Karpas-422 (cell line): ENCODE results near the gene AKAP13. TPM values are rescaled to one million over a fixed set of nuclear protein-coding genes. Genes with fewer than 3 reads are reported as not detected.

Experiments used
- DNase-seq: peaks from one replicate; pipeline ENCODE4 v3.0.0-alpha.2; 2015
- H2AFZ ChIP-seq: fragments of 200-600 bp; sonication (generic); 2 replicates; pipeline ENCODE4 v1.6.1; 2014; ENCODE audit warnings: antibody characterized with exemption, low read length, mixed read lengths
- H3K27ac ChIP-seq: fragments of 200-600 bp; sonication (generic); 2 replicates; pipeline ENCODE4 v1.5.1; 2014; ENCODE audit warnings: mild to moderate bottlenecking, low read length, moderate library complexity
- H3K27me3 ChIP-seq: fragments of 200-600 bp; sonication (generic); 2 replicates; pipeline ENCODE4 v1.6.1; 2014; ENCODE audit warnings: low read length, mixed read lengths
- H3K36me3 ChIP-seq: fragments of 200-600 bp; sonication (generic); 2 replicates; pipeline ENCODE4 v1.6.1; 2014; ENCODE audit warnings: low read length, mixed read lengths; ENCODE audit not compliant: insufficient read depth
- H3K4me1 ChIP-seq: fragments of 200-600 bp; sonication (generic); 2 replicates; pipeline ENCODE4 v1.6.1; 2014; ENCODE audit warnings: mild to moderate bottlenecking, low read length, mixed read lengths
- H3K4me2 ChIP-seq: fragments of 200-600 bp; sonication (generic); 2 replicates; pipeline ENCODE4 v1.6.1; 2014; ENCODE audit warnings: low read length, low read depth, mild to moderate bottlenecking; ENCODE audit not compliant: poor library complexity, severe bottlenecking
- H3K4me3 ChIP-seq: fragments of 200-600 bp; sonication (generic); 2 replicates; pipeline ENCODE4 v1.5.1; 2014; ENCODE audit warnings: mild to moderate bottlenecking, antibody characterized with exemption, low read length, mixed read lengths
- H3K79me2 ChIP-seq: fragments of 200-600 bp; sonication (generic); 2 replicates; pipeline ENCODE4 v1.6.1; 2014; ENCODE audit warnings: mild to moderate bottlenecking, low read length, mixed read lengths
- H3K9ac ChIP-seq: fragments of 200-600 bp; sonication (generic); 2 replicates; pipeline ENCODE4 v1.6.0; 2014; ENCODE audit warnings: low read length
- H3K9me2 ChIP-seq: fragments of 200-600 bp; sonication (generic), shearing (Covaris generic); replicated peaks from 2 replicates; pipeline ENCODE4 v1.6.0; 2014; ENCODE audit warnings: mild to moderate bottlenecking, low read length, moderate library complexity; ENCODE audit not compliant: insufficient read depth
- H3K9me3 ChIP-seq: fragments of 300-700, 200-600 bp; sonication (generic); 2 replicates; pipeline ENCODE4 v1.6.1; 2014; ENCODE audit warnings: low read length, mixed read lengths
- H4K20me1 ChIP-seq: fragments of 200-600 bp; sonication (generic); 2 replicates; pipeline ENCODE4 v1.6.1; 2014; ENCODE audit warnings: mild to moderate bottlenecking, antibody characterized with exemption, low read length, low read depth; ENCODE audit not compliant: insufficient read depth
- total RNA-seq: library from RNA; depleted of rRNA; stranded (reverse); fragments of >200 nt; shearing (Covaris generic); gene quantifications from 2 replicates; pipeline ENCODE4 v1.2.3, GENCODE V29; 2014; ENCODE audit warnings: low replicate concordance

AKAP13 gene
- total RNA-seq, 1 experiment from 2014 or later = 166 TPM

GRCh38 chr15:85404176-85404917 lies 23.9 kb downstream of the AKAP13 start:
- Histone ChIP-seq H3K79me2 (peaks cover 99% of the 10 kb centered on the region), H3K4me2 (peak overlapping the region; percentile 72), H3K9ac (peak overlapping the region; percentile 51), H3K27me3 (no peaks in the 10 kb centered on the region), H3K4me1 (peaks cover 89% of the 10 kb centered on the region), H3K9me3 (no peaks in the 10 kb centered on the region), H3K27ac (peak overlapping the region; percentile 88), H4K20me1 (peaks cover 13% of the 10 kb centered on the region; the same call in 1 of the 2 replicates), H3K36me3 (no peaks in the 10 kb centered on the region), H3K9me2 (no peaks in the 10 kb centered on the region), H3K4me3 (peak overlapping the region; percentile 51), H2AFZ (no peak overlapping the region)
- peak; percentile 81 for DNase-seq

GRCh38 chr15:85404918-85405866 lies 24.8 kb downstream of the AKAP13 start:
- Histone ChIP-seq H3K4me3 (peak overlapping the region; percentile 51), H3K9me2 (no peaks in the 10 kb centered on the region), H2AFZ (no peak overlapping the region), H4K20me1 (peaks cover 13% of the 10 kb centered on the region; the same call in 1 of the 2 replicates), H3K27me3 (no peaks in the 10 kb centered on the region), H3K79me2 (peaks cover 99% of the 10 kb centered on the region), H3K4me2 (peak overlapping the region; percentile 72), H3K27ac (peak overlapping the region; percentile 88), H3K36me3 (no peaks in the 10 kb centered on the region), H3K4me1 (peaks cover 84% of the 10 kb centered on the region), H3K9me3 (no peaks in the 10 kb centered on the region), H3K9ac (peak overlapping the region; percentile 51)
- DNase-seq = no peak

GRCh38 chr15:85406916-85407315 lies 26.5 kb downstream of the AKAP13 start:
- no peak for DNase-seq
- Histone ChIP-seq H3K9me3 (no peaks in the 10 kb centered on the region), H3K79me2 (peaks cover 99% of the 10 kb centered on the region), H3K4me1 (peaks cover 86% of the 10 kb centered on the region), H2AFZ (no peak overlapping the region), H3K4me2 (no peak overlapping the region), H3K36me3 (no peaks in the 10 kb centered on the region), H3K4me3 (no peak overlapping the region), H3K27ac (peak overlapping the region; percentile 88), H3K27me3 (no peaks in the 10 kb centered on the region), H4K20me1 (peaks cover 13% of the 10 kb centered on the region; the same call in 1 of the 2 replicates), H3K9ac (no peak overlapping the region), H3K9me2 (no peaks in the 10 kb centered on the region)

DNA sequence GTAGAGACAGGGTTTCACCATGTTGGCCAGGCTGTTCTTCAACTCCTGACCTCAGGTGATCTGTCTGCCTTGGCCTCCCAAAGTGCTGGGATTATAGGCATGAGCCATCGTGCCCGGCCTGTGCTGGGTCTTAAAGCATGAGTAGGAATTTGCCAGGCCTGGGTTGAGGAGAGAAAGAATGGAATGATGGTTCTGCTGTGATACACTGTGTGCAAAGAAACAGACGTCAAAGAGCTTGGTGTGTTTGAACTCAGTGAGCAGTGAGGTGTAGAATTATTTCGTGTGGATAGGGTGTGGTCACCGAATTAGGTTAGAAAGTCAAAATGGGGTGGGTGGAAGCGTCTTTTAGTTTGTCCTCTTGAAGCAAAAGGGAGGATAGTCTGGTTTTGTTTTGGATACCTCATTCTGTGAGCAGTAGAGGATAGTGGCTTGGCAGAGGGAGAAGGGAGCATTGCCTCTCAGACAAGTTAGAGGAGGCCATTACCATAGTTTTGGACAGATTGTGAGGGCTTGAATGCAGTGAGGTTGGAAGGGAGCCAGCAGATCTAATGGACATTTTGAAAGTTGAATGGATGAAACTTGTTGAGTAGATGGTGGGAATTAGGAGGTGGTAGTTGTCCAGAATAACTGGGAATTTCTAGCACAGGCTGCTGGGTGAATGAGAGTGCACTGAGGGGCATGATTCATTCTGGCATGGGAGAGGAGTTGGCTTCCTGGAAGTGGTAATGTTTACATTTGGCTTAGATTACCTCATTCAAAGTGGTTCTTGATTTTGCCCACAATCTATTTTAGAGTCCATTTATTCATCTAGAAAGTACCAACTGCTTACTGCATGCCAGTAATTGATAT lies 27.2 kb downstream of the AKAP13 start:
- Histone ChIP-seq H3K27ac (peak overlapping the region; percentile 27), H3K27me3 (no peaks in the 10 kb centered on the region), H4K20me1 (peaks cover 11% of the 10 kb centered on the region; the same call in 1 of the 2 replicates), H3K9me2 (no peaks in the 10 kb centered on the region), H3K4me2 (no peak overlapping the region), H3K9ac (no peak overlapping the region), H3K36me3 (no peaks in the 10 kb centered on the region), H3K4me3 (no peak overlapping the region), H3K9me3 (no peaks in the 10 kb centered on the region), H2AFZ (no peak overlapping the region), H3K79me2 (peaks cover 98% of the 10 kb centered on the region), H3K4me1 (peaks cover 86% of the 10 kb centered on the region)
- DNase-seq = no peak

DNA sequence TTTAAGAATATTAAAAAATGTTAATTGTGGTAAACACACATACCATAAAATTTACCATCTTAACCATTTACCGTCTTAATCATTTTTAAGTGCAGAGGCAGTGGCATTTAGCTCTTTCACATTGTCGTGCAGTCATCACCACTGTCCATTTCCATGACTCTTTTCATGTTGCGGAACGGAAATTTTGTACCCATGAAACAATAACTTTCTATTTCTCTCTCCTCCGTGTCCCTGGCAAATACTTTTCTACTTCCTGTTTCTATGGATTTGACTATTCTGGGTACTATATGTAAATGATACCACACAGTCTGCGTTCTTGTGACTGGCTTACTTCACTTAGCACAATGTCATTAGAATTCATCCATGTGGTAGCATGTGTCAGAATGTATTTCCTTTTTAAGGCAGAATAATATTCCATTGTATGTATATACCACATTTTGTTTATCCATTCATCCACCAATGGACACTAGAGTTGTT lies 27.9 kb downstream of the AKAP13 start:
- no peaks in the 10 kb centered on the region for H3K9me3 ChIP-seq
- H3K36me3 ChIP-seq = no peaks in the 10 kb centered on the region
- peak overlapping the region; percentile 27; the same call in 1 of the 2 replicates for H3K27ac ChIP-seq
- DNase-seq = no peak
- H3K9me2 ChIP-seq = no peaks in the 10 kb centered on the region
- no peak overlapping the region for H3K9ac ChIP-seq
- peaks cover 98% of the 10 kb centered on the region for H3K79me2 ChIP-seq
- no peaks in the 10 kb centered on the region for H3K27me3 ChIP-seq
- peaks cover 9% of the 10 kb centered on the region; the same call in 1 of the 2 replicates for H4K20me1 ChIP-seq
- H3K4me3 ChIP-seq = no peak overlapping the region
- peaks cover 86% of the 10 kb centered on the region for H3K4me1 ChIP-seq
- no peak overlapping the region for H3K4me2 ChIP-seq
- no peak overlapping the region for H2AFZ ChIP-seq

DNA sequence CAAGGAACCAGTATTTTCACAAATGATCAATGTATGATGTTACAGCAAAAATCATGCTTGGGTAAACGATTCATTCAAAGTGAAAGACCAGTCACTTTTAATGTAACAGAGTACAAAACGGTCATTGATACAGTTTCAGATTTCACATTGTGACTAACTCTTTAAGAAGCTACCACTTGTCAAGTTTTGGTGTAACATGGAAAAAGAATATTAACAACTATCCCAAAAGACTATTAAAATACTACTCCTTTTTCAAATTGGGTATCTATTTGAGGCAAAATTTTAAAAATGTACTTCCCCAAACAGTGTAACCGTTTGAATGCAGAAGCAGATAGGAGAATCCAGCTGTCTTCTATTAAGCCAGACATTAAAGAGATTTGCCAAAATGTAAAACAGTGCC lies 31.7 kb downstream of the AKAP13 start:
- DNase-seq = peak; percentile 70
- Histone ChIP-seq H2AFZ (no peak overlapping the region), H3K9me3 (no peaks in the 10 kb centered on the region), H4K20me1 (no peaks in the 10 kb centered on the region), H3K4me2 (peak overlapping the region; percentile 78), H3K27ac (peak overlapping the region; percentile 90), H3K4me1 (peaks cover 85% of the 10 kb centered on the region), H3K79me2 (peaks cover 98% of the 10 kb centered on the region), H3K4me3 (peak overlapping the region; percentile 17), H3K9ac (peak overlapping the region; percentile 22), H3K27me3 (no peaks in the 10 kb centered on the region), H3K36me3 (no peaks in the 10 kb centered on the region), H3K9me2 (no peaks in the 10 kb centered on the region)

- Histone ChIP-seq H3K79me2 (peaks cover 97% of the 10 kb centered on the region), H3K9me2 (no peaks in the 10 kb centered on the region), H3K27me3 (no peaks in the 10 kb centered on the region), H3K4me2 (peak overlapping the region; percentile 78), H3K9me3 (no peaks in the 10 kb centered on the region), H3K27ac (peak overlapping the region; percentile 90), H3K36me3 (no peaks in the 10 kb centered on the region), H3K4me1 (peaks cover 84% of the 10 kb centered on the region), H3K4me3 (peak overlapping the region; percentile 64), H3K9ac (peak overlapping the region; percentile 67), H2AFZ (no peak overlapping the region), H4K20me1 (no peaks in the 10 kb centered on the region)
- DNase-seq = peak; percentile 89
Observed at GRCh38 chr15:85412956-85413854, 32.8 kb downstream of the AKAP13 start.
